HCT116 (cell line): ENCODE data around the gene GNAI3. TPM values are rescaled to one million over a fixed set of nuclear protein-coding genes. Genes with fewer than 3 reads are reported as not detected.

Experiments used
- ATAC-seq: fragments of 200-7000 bp; cut with Tn5 transposase; 2 replicates; pipeline ENCODE4 v1.9.1; 2020; ENCODE audit warnings: mild to moderate bottlenecking, moderate library complexity
- BruUV-seq: library from RNA; stranded (reverse); fragments of 400-500 nt; replicated peaks from 2 replicates; lab custom pipeline; 2021; lab: Mats Ljungman, UMichigan
- CTCF ChIA-PET: fragments of 300-600 bp; sonication (Branson Sonifier 250); formaldehyde crosslinking; loops from one replicate; lab custom pipeline; 2021; ENCODE audit warnings: antibody characterized with exemption; lab: Charles Lee
- POLR2A ChIA-PET: fragments of 300-600, 350-600 bp; sonication (Branson Sonifier 250); formaldehyde crosslinking; loops from one replicate; lab custom pipeline; 2021; ENCODE audit warnings: antibody characterized with exemption; lab: Charles Lee
- RAD21 ChIA-PET, 2 experiments: fragments of 300-600 bp; sonication (Branson Sonifier 250); formaldehyde crosslinking; loops; one replicate each; lab custom pipeline; 2023; ENCODE audit warnings: low total read pairs in 2 of 2; ENCODE audit not compliant: uncharacterized antibody in 2 of 2, unreplicated experiment in 2 of 2, low non-redundant PET in 1 of 2; lab: Charles Lee
- DNase-seq: peaks from one replicate; pipeline ENCODE4 v3.0.0-alpha.2; 2010; ENCODE audit warnings: low read depth, low spot score
- H2AFZ ChIP-seq: fragments of 200-600 bp; shearing (Covaris generic), sonication (generic); 2 replicates; pipeline ENCODE4 v1.6.1; 2017; ENCODE audit warnings: low read depth, mixed run types, mixed read lengths, antibody characterized with exemption, low read length; ENCODE audit not compliant: poor library complexity, severe bottlenecking
- H3K27ac ChIP-seq: 2 replicates; pipeline ENCODE4 v1.5.1; 2012; ENCODE audit warnings: low read depth, low read length
- H3K27me3 ChIP-seq: fragments of 200-600 bp; sonication (generic); 2 replicates; pipeline ENCODE4 v1.6.1; 2016; ENCODE audit warnings: mixed run types, low read length, mixed read lengths; ENCODE audit not compliant: insufficient read depth
- H3K36me3 ChIP-seq, 2 experiments: fragments of 200-500 bp in 1 of 2; fragments of 200-600 bp in 1 of 2; sonication (Bioruptor generic) in 1 of 2; sonication (generic) in 1 of 2; 2 replicates each; pipeline versions ENCODE4 v1.5.1 to v1.6.1; 2014 to 2016; ENCODE audit warnings: low read length in 2 of 2, inconsistent platforms in 1 of 2, mixed read lengths in 1 of 2, mixed run types in 1 of 2; ENCODE audit not compliant: insufficient read depth in 2 of 2, control insufficient read depth in 1 of 2
- H3K4me1 ChIP-seq, 2 experiments: fragments of 200-600 bp in 1 of 2; sonication (generic) in 1 of 2; 2 replicates each; pipeline versions ENCODE4 v1.5.1 to v1.6.1; 2012 to 2017; ENCODE audit warnings: low read length in 2 of 2, inconsistent platforms in 1 of 2, mild to moderate bottlenecking in 1 of 2, mixed read lengths in 1 of 2, mixed run types in 1 of 2, moderate library complexity in 1 of 2; ENCODE audit not compliant: insufficient read depth in 2 of 2, control insufficient read depth in 1 of 2
- H3K4me2 ChIP-seq: fragments of 200-600 bp; sonication (generic); 2 replicates; pipeline ENCODE4 v1.6.1; 2017; ENCODE audit warnings: mixed run types, low read length, mixed read lengths
- H3K4me3 ChIP-seq, 2 experiments: fragments of 200-600 bp in 1 of 2; sonication (generic) in 1 of 2; replicated peaks in 1 of 2; 2 replicates each; pipeline ENCODE4 v1.5.1; 2011 to 2016; ENCODE audit warnings: low read length in 2 of 2, control low read depth in 1 of 2, low read depth in 1 of 2, mild to moderate bottlenecking in 1 of 2, mixed read lengths in 1 of 2, mixed run types in 1 of 2
- H3K79me2 ChIP-seq: fragments of 200-600 bp; sonication (generic); 2 replicates; pipeline ENCODE4 v1.6.1; 2017; ENCODE audit warnings: mild to moderate bottlenecking, mixed run types, low read length, moderate library complexity, mixed read lengths; ENCODE audit not compliant: insufficient read depth
- H3K9ac ChIP-seq: fragments of 200-600 bp; sonication (generic); 2 replicates; pipeline ENCODE4 v1.6.1; 2016; ENCODE audit warnings: low read length, mixed read lengths
- H3K9me2 ChIP-seq: fragments of 200-600 bp; sonication (generic), shearing (Covaris generic); 2 replicates; pipeline ENCODE4 v1.6.1; 2017; ENCODE audit warnings: mixed run types, mild to moderate bottlenecking, moderate library complexity; ENCODE audit not compliant: insufficient read depth
- H3K9me3 ChIP-seq, 2 experiments: fragments of 200-500 bp in 1 of 2; fragments of 200-600 bp in 1 of 2; sonication (Bioruptor generic) in 1 of 2; sonication (generic) in 1 of 2; 2 replicates each; pipeline ENCODE4 v1.6.1; 2014 to 2017; ENCODE audit warnings: low read length in 2 of 2, mixed read lengths in 2 of 2, inconsistent platforms in 1 of 2, low read depth in 1 of 2, mild to moderate bottlenecking in 1 of 2, mixed run types in 1 of 2, moderate library complexity in 1 of 2; ENCODE audit not compliant: control insufficient read depth in 1 of 2, insufficient read depth in 1 of 2
- H4K20me1 ChIP-seq: fragments of 200-600 bp; sonication (generic), shearing (Covaris generic); 2 replicates; pipeline ENCODE4 v1.6.1; 2017; ENCODE audit warnings: mixed run types, mild to moderate bottlenecking, moderate library complexity; ENCODE audit not compliant: insufficient read depth
- ATF3 ChIP-seq: IDR thresholded peaks from 2 replicates; pipeline ENCODE4 v1.6.1; 2012
- CBX3 ChIP-seq: IDR thresholded peaks from 2 replicates; pipeline ENCODE4 v1.6.1; 2012; ENCODE audit warnings: low read depth
- EGR1 ChIP-seq: IDR thresholded peaks from 2 replicates; pipeline ENCODE4 v1.6.1; 2012; ENCODE audit warnings: low read depth
- ELF1 ChIP-seq: IDR thresholded peaks from 2 replicates; pipeline ENCODE4 v1.6.1; 2012; ENCODE audit warnings: low read depth, borderline replicate concordance
- EZH2 ChIP-seq: fragments of 200-600 bp; sonication (generic); IDR thresholded peaks from 2 replicates; pipeline ENCODE4 v1.6.1; 2017; ENCODE audit warnings: antibody characterized with exemption, mixed run types
- EZH2phosphoT487 ChIP-seq: fragments of 200-600 bp; IDR thresholded peaks from 2 replicates; pipeline ENCODE4 v1.6.1; 2018; ENCODE audit warnings: antibody characterized with exemption, borderline replicate concordance
- FOSL1 ChIP-seq: IDR thresholded peaks from 2 replicates; pipeline ENCODE4 v1.6.1; 2012; ENCODE audit warnings: low read depth
- JUND ChIP-seq: IDR thresholded peaks from 2 replicates; pipeline ENCODE4 v1.6.1; 2012
- POLR2A ChIP-seq: IDR thresholded peaks from 2 replicates; pipeline ENCODE4 v1.7.0; 2011; ENCODE audit warnings: borderline replicate concordance; ENCODE audit not compliant: insufficient read depth, insufficient read length; ENCODE audit errors: extremely low read depth
- POLR2AphosphoS5 ChIP-seq: IDR thresholded peaks from 2 replicates; pipeline ENCODE4 v1.6.1; 2011; ENCODE audit warnings: mild to moderate bottlenecking, low read depth, low read length, moderate library complexity
- RAD21 ChIP-seq: IDR thresholded peaks from 2 replicates; pipeline ENCODE4 v1.6.1; 2012; ENCODE audit warnings: low read depth, mild to moderate bottlenecking
- REST ChIP-seq: IDR thresholded peaks from 2 replicates; pipeline ENCODE4 v1.6.1; 2012; ENCODE audit warnings: low read depth
- SIN3A ChIP-seq: IDR thresholded peaks from 2 replicates; pipeline ENCODE4 v1.6.1; 2012; ENCODE audit warnings: low read depth
- SP1 ChIP-seq: IDR thresholded peaks from 2 replicates; pipeline ENCODE4 v1.6.1; 2012; ENCODE audit warnings: low read depth
- YY1 ChIP-seq: IDR thresholded peaks from 2 replicates; pipeline ENCODE4 v1.6.1; 2011; ENCODE audit warnings: low read length, low read depth, moderate library complexity, mild to moderate bottlenecking; ENCODE audit not compliant: insufficient replicate concordance; ENCODE audit errors: extremely low read depth
- ZFX ChIP-seq: fragments of 450-650 bp; IDR thresholded peaks from 2 replicates; pipeline ENCODE4 v1.6.1; 2017
- ZNF274 ChIP-seq: fragments of 200-500 bp; sonication (Bioruptor generic); IDR thresholded peaks from 2 replicates; pipeline ENCODE4 v1.6.1; 2014; ENCODE audit warnings: mild to moderate bottlenecking, low read depth, low read length, inconsistent platforms
- intact Hi-C: fragments of 100-400 bp; cut with micrococcal nuclease; formaldehyde crosslinking; loops from 2 replicates; pipeline ENCODE4 v1.10.0; 2022
- total RNA-seq: library from RNA; stranded (reverse); gene quantifications from one replicate; pipeline ENCODE4 v1.2.1, GENCODE V29; 2021; ENCODE audit not compliant: unreplicated experiment
- TF ChIP-seq, protein P1 (sequence below), 3 experiments: fragments of 200-600 bp in 1 of 3; sonication (generic) in 1 of 3; IDR thresholded peaks in 2 of 3; conservative IDR thresholded peaks in 1 of 3; 2 replicates each; pipeline ENCODE4 v1.5.1; 2012 to 2017; ENCODE audit warnings: low read depth in 2 of 3, low read length in 2 of 3, antibody characterized with exemption in 1 of 3, borderline replicate concordance in 1 of 3, control low read depth in 1 of 3, mild to moderate bottlenecking in 1 of 3, mixed read lengths in 1 of 3, mixed run types in 1 of 3, moderate library complexity in 1 of 3; ENCODE audit not compliant: insufficient read depth in 1 of 3
- TF ChIP-seq, protein P2 (sequence below): IDR thresholded peaks from 2 replicates; pipeline ENCODE4 v1.6.1; 2011; ENCODE audit warnings: mild to moderate bottlenecking, low read length, moderate library complexity; ENCODE audit not compliant: insufficient replicate concordance; ENCODE audit errors: extremely low read depth

GNAI3 gene
- total RNA-seq, 1 experiment from 2014 or later: 9.5 TPM

GRCh38 chr1:109527846-109528695 lies 20.3 kb upstream of the GNAI3 start:
- Histone ChIP-seq H2AFZ (no peak overlapping the region), H3K4me3 (no peak overlapping the region), H3K9ac (no peak overlapping the region), H3K36me3 (no peaks in the 10 kb centered on the region), H3K9me2 (no peaks in the 10 kb centered on the region), H3K27ac (no peak overlapping the region), H3K27me3 (no peaks in the 10 kb centered on the region; the same call in 1 of the 2 replicates), H3K4me2 (no peak overlapping the region), H4K20me1 (no peaks in the 10 kb centered on the region), H3K79me2 (no peaks in the 10 kb centered on the region), H3K9me3 (no peaks in the 10 kb centered on the region), H3K4me1 (peaks cover 4 to 12% of the 10 kb centered on the region in 2 experiments; a peak in 3 of 4 replicates)
- intact Hi-C loops: no loop called here
- CTCF ChIA-PET: interaction anchor here (6.2 to 6.4 kb wide), 2 partner anchors 29 to 36 kb away, joined by 70 to 146 read pairs; partner anchors contain the start of gene CYB561D1
- TF ChIP-seq ZNF274 (no peak), SP1 (no peak), EZH2phosphoT487 (no peak), ELF1 (no peak), SIN3A (no peak), POLR2A (no peak), CBX3 (no peak), JUND (no peak), RAD21 (no peak), POLR2AphosphoS5 (no peak), REST (no peak), ATF3 (no peak), EGR1 (no peak), FOSL1 (no peak), ZFX (no peak), YY1 (no peak), EZH2 (no peak)
- TF ChIP-seq, protein P1, sequence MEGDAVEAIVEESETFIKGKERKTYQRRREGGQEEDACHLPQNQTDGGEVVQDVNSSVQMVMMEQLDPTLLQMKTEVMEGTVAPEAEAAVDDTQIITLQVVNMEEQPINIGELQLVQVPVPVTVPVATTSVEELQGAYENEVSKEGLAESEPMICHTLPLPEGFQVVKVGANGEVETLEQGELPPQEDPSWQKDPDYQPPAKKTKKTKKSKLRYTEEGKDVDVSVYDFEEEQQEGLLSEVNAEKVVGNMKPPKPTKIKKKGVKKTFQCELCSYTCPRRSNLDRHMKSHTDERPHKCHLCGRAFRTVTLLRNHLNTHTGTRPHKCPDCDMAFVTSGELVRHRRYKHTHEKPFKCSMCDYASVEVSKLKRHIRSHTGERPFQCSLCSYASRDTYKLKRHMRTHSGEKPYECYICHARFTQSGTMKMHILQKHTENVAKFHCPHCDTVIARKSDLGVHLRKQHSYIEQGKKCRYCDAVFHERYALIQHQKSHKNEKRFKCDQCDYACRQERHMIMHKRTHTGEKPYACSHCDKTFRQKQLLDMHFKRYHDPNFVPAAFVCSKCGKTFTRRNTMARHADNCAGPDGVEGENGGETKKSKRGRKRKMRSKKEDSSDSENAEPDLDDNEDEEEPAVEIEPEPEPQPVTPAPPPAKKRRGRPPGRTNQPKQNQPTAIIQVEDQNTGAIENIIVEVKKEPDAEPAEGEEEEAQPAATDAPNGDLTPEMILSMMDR (IDR thresholded peaks at IDR 0.05 in 2 of 3, conservative IDR thresholded peaks at IDR 0.05 in 1 of 3; ENCODE audit: borderline replicate concordance in 1 of 3, insufficient read depth in 1 of 3, low read depth in 2 of 3, low read length in 2 of 3): no peak
- TF ChIP-seq, protein P2, sequence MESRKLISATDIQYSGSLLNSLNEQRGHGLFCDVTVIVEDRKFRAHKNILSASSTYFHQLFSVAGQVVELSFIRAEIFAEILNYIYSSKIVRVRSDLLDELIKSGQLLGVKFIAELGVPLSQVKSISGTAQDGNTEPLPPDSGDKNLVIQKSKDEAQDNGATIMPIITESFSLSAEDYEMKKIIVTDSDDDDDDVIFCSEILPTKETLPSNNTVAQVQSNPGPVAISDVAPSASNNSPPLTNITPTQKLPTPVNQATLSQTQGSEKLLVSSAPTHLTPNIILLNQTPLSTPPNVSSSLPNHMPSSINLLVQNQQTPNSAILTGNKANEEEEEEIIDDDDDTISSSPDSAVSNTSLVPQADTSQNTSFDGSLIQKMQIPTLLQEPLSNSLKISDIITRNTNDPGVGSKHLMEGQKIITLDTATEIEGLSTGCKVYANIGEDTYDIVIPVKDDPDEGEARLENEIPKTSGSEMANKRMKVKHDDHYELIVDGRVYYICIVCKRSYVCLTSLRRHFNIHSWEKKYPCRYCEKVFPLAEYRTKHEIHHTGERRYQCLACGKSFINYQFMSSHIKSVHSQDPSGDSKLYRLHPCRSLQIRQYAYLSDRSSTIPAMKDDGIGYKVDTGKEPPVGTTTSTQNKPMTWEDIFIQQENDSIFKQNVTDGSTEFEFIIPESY: no peak
- no TSS peak for BruUV-seq
- no peak for DNase-seq
- RAD21 ChIA-PET: no interaction called here
- POLR2A ChIA-PET: no interaction called here
- no peak for ATAC-seq
